H9 (cell line): ENCODE data around the gene PDGFB. TPM values are rescaled to one million over a fixed set of nuclear protein-coding genes. Genes with fewer than 3 reads are reported as not detected.

Experiments used
- DNase-seq: peaks from one replicate; pipeline ENCODE4 v3.0.0-alpha.2; 2017
- H2AFZ ChIP-seq: one replicate; pipeline ENCODE4 v1.6.1; 2013; ENCODE audit warnings: mild to moderate bottlenecking, low read length, control low read depth, moderate library complexity
- H2AK5ac ChIP-seq: 2 replicates; pipeline ENCODE4 v1.6.1; 2013; ENCODE audit warnings: low read length, control low read depth, mixed read lengths; ENCODE audit not compliant: insufficient read length
- H2BK120ac ChIP-seq: one replicate; pipeline ENCODE4 v1.6.1; 2013; ENCODE audit warnings: low read depth, mild to moderate bottlenecking, low read length, control low read depth, inconsistent platforms; ENCODE audit not compliant: poor library complexity, severe bottlenecking
- H2BK12ac ChIP-seq: 2 replicates; pipeline ENCODE4 v1.6.1; 2013; ENCODE audit warnings: low read length, control low read depth, mixed read lengths, low read depth; ENCODE audit not compliant: insufficient read length
- H2BK15ac ChIP-seq: 2 replicates; pipeline ENCODE4 v1.6.1; 2013; ENCODE audit warnings: low read depth, low read length, control low read depth
- H2BK20ac ChIP-seq: one replicate; pipeline ENCODE4 v1.6.1; 2013; ENCODE audit warnings: low read depth, mild to moderate bottlenecking, low read length, control low read depth, inconsistent platforms; ENCODE audit not compliant: poor library complexity, severe bottlenecking
- H2BK5ac ChIP-seq: 2 replicates; pipeline ENCODE4 v1.6.1; 2013; ENCODE audit warnings: low read length, control low read depth, mixed read lengths; ENCODE audit not compliant: insufficient read length
- H3K14ac ChIP-seq: 2 replicates; pipeline ENCODE4 v1.6.1; 2013; ENCODE audit warnings: low read length, control low read depth; ENCODE audit not compliant: insufficient read depth
- H3K18ac ChIP-seq: 2 replicates; pipeline ENCODE4 v1.6.1; 2013; ENCODE audit warnings: low read depth, mild to moderate bottlenecking, mixed read lengths, low read length, control low read depth; ENCODE audit not compliant: insufficient read length
- H3K23ac ChIP-seq: 2 replicates; pipeline ENCODE4 v1.6.1; 2013; ENCODE audit warnings: low read length, control low read depth, mixed read lengths, low read depth; ENCODE audit not compliant: insufficient read length
- H3K23me2 ChIP-seq: 2 replicates; pipeline ENCODE4 v1.6.1; 2013; ENCODE audit warnings: low read depth, mild to moderate bottlenecking, mixed read lengths, low read length, control low read depth; ENCODE audit not compliant: insufficient read length, poor library complexity, severe bottlenecking
- H3K27ac ChIP-seq: 2 replicates; pipeline ENCODE4 v1.5.1; 2013; ENCODE audit warnings: low read length, control low read depth, mixed read lengths, low read depth; ENCODE audit not compliant: insufficient read length
- H3K27me3 ChIP-seq: 2 replicates; pipeline ENCODE4 v1.6.1; 2013; ENCODE audit warnings: low read length, control low read depth, inconsistent platforms; ENCODE audit not compliant: insufficient read depth
- H3K4ac ChIP-seq: 2 replicates; pipeline ENCODE4 v1.6.1; 2013; ENCODE audit warnings: low read depth, mild to moderate bottlenecking, control low read depth, inconsistent platforms, low read length, moderate library complexity
- H3K4me1 ChIP-seq: 2 replicates; pipeline ENCODE4 v1.6.1; 2013; ENCODE audit warnings: low read length, control low read depth, inconsistent platforms; ENCODE audit not compliant: insufficient read depth
- H3K4me2 ChIP-seq: 2 replicates; pipeline ENCODE4 v1.6.1; 2013; ENCODE audit warnings: low read length, control low read depth, mixed read lengths; ENCODE audit not compliant: insufficient read length, insufficient read depth
- H3K56ac ChIP-seq: 2 replicates; pipeline ENCODE4 v1.6.1; 2013; ENCODE audit warnings: low read depth, mild to moderate bottlenecking, mixed read lengths, low read length, control low read depth; ENCODE audit not compliant: insufficient read length
- H3K79me1 ChIP-seq: 2 replicates; pipeline ENCODE4 v1.6.1; 2013; ENCODE audit warnings: low read depth, mild to moderate bottlenecking, moderate library complexity, low read length, control low read depth, inconsistent platforms; ENCODE audit not compliant: insufficient read depth, poor library complexity, severe bottlenecking
- H3K79me2 ChIP-seq: 2 replicates; pipeline ENCODE4 v1.6.1; 2013; ENCODE audit warnings: low read length, control low read depth, inconsistent platforms; ENCODE audit not compliant: insufficient read depth
- H3K9ac ChIP-seq: 2 replicates; pipeline ENCODE4 v1.6.1; 2013; ENCODE audit warnings: low read length, control low read depth, mixed read lengths; ENCODE audit not compliant: insufficient read length; ENCODE audit errors: extremely low read depth
- H3K9me3 ChIP-seq: one replicate; pipeline ENCODE4 v1.6.1; 2013; ENCODE audit warnings: low read depth, low read length, inconsistent platforms; ENCODE audit not compliant: control insufficient read depth
- H3T11ph ChIP-seq: one replicate; pipeline ENCODE4 v1.6.1; 2013; ENCODE audit warnings: mild to moderate bottlenecking, low read length, control low read depth, inconsistent platforms
- H4K20me1 ChIP-seq: one replicate; pipeline ENCODE4 v1.6.1; 2013; ENCODE audit not compliant: control insufficient read depth, insufficient read length, insufficient read depth
- H4K5ac ChIP-seq: 2 replicates; pipeline ENCODE4 v1.6.1; 2013; ENCODE audit warnings: low read depth, mild to moderate bottlenecking, mixed read lengths, low read length, control low read depth; ENCODE audit not compliant: insufficient read length
- H4K8ac ChIP-seq: replicated peaks from 2 replicates; pipeline ENCODE4 v1.6.1; 2013; ENCODE audit warnings: low read length, control low read depth, mixed read lengths, low read depth; ENCODE audit not compliant: insufficient read length
- H4K91ac ChIP-seq: 2 replicates; pipeline ENCODE4 v1.6.1; 2013; ENCODE audit warnings: low read depth, mild to moderate bottlenecking, moderate library complexity, mixed read lengths, low read length, control low read depth; ENCODE audit not compliant: insufficient read length
- H3K27ac Mint-ChIP-seq, 3 experiments: 2 replicates in 2 of 3; 3 replicates in 1 of 3; pipeline ENCODE4 v1.8.0; 2020 to 2021; ENCODE audit warnings: mixed read lengths in 3 of 3, mild to moderate bottlenecking in 1 of 3, moderate library complexity in 1 of 3
- H3K27me3 Mint-ChIP-seq: 2 replicates; pipeline ENCODE4 v1.8.0; 2021; ENCODE audit warnings: low read depth, mild to moderate bottlenecking, moderate library complexity, mixed read lengths
- H3K36me3 Mint-ChIP-seq, 3 experiments: 2 replicates in 2 of 3; 3 replicates in 1 of 3; pipeline ENCODE4 v1.8.0; 2020 to 2021; ENCODE audit warnings: low read depth in 3 of 3, mixed read lengths in 3 of 3; ENCODE audit not compliant: insufficient read depth in 1 of 3
- H3K4me1 Mint-ChIP-seq, 2 experiments: 2 replicates each; pipeline ENCODE4 v1.8.0; 2020; ENCODE audit warnings: mixed read lengths in 2 of 2
- H3K4me3 Mint-ChIP-seq, 2 experiments: 2 replicates in 1 of 2; 3 replicates in 1 of 2; pipeline ENCODE4 v1.8.0; 2020 to 2021; ENCODE audit warnings: mild to moderate bottlenecking in 2 of 2, mixed read lengths in 2 of 2, moderate library complexity in 1 of 2
- H3K9me3 Mint-ChIP-seq, 2 experiments: 2 replicates in 1 of 2; 3 replicates in 1 of 2; pipeline ENCODE4 v1.8.0; 2020; ENCODE audit warnings: mild to moderate bottlenecking in 2 of 2, mixed read lengths in 2 of 2, moderate library complexity in 1 of 2
- CTCF ChIP-seq: fragments of 200-600 bp; sonication (generic); conservative IDR thresholded peaks from 3 replicates; pipeline ENCODE4 v1.8.0; 2021; ENCODE audit warnings: antibody characterized with exemption, mild to moderate bottlenecking
- WGBS: extraction: QIAGEN DNeasy Blood & Tissue Kit; methylation state at CpG from one replicate; pipeline ENCODE4 v1.1.7; 2013; ENCODE audit warnings: missing lambda C conversion rate, low lambda C conversion rate, mixed read lengths; ENCODE audit not compliant: insufficient read length; ENCODE audit errors: extremely low coverage; 5-methylcytosine and 5-hydroxymethylcytosine counted together
- total RNA-seq: library from RNA; stranded (reverse); gene quantifications from 2 replicates; pipeline ENCODE4 v1.2.1, GENCODE V29; 2021

PDGFB gene
- total RNA-seq, 1 experiment from 2014 or later = 6.1 TPM

- Histone ChIP-seq H3K23me2 (no peaks in the 10 kb centered on the region), H2BK12ac (no peak overlapping the region), H2AFZ (no peak overlapping the region), H3K56ac (no peak overlapping the region), H3K9me3 (no peaks in the 10 kb centered on the region), H3K4ac (no peak overlapping the region), H3K9ac (no peak overlapping the region), H3K18ac (no peak overlapping the region), H2BK15ac (no peak overlapping the region), H2BK20ac (no peak overlapping the region), H4K20me1 (no peaks in the 10 kb centered on the region), H3T11ph (no peak overlapping the region), H3K4me2 (no peak overlapping the region), H3K4me1 (peaks cover 4% of the 10 kb centered on the region; the same call in 1 of the 2 replicates), H3K27me3 (no peaks in the 10 kb centered on the region), H4K91ac (no peak overlapping the region), H3K23ac (no peak overlapping the region), H3K14ac (no peak overlapping the region), H4K8ac (no peak overlapping the region), H3K79me1 (no peaks in the 10 kb centered on the region), H3K27ac (no peak overlapping the region), H2BK5ac (no peak overlapping the region), H4K5ac (no peak overlapping the region), H2AK5ac (no peak overlapping the region), H2BK120ac (no peak overlapping the region), H3K79me2 (no peaks in the 10 kb centered on the region)
- Mint-ChIP-seq H3K4me3 (no peak overlapping the region), H3K9me3 (peaks cover 9 to 12% of the 10 kb centered on the region in 2 experiments), H3K4me1 (peaks cover 20 to 27% of the 10 kb centered on the region in 2 experiments), H3K27me3 (peaks cover 9% of the 10 kb centered on the region), H3K27ac (peak overlapping the region in 2 of 3 experiments; percentile 12 to 54; a peak in 4 of 7 replicates), H3K36me3 (peaks cover 4 to 12% (median 6%) of the 10 kb centered on the region in 3 experiments; a peak in 4 of 7 replicates)
- no CpG with 5 or more reads among the region's 6 CpGs for WGBS
- no peak for TF ChIP-seq CTCF
- DNase-seq = no peak
Measured at GRCh38 chr22:39281126-39281525, 36.3 kb upstream of the PDGFB start.
